BJ (cell line): ENCODE results near the gene ANO6. TPM values are rescaled to one million over a fixed set of nuclear protein-coding genes. Genes with fewer than 3 reads are reported as not detected.

ENCODE experiments used
- CTCF ChIA-PET: fragments of 350-600 bp; formaldehyde crosslinking; extraction: SDS; loops from one replicate; lab custom pipeline; 2021; ENCODE audit warnings: antibody characterized with exemption, inconsistent platforms; lab: Yijun Ruan, JAX
- POLR2A ChIA-PET: fragments of 300-600 bp; sonication (Branson Sonifier 250); formaldehyde crosslinking; extraction: SDS; loops from one replicate; lab custom pipeline; 2021; ENCODE audit warnings: antibody characterized with exemption; lab: Charles Lee
- DNase-seq: peaks from one replicate; pipeline ENCODE4 v3.0.0-alpha.2; 2011; ENCODE audit warnings: low read depth
- H3K27me3 ChIP-seq: 2 replicates; pipeline ENCODE4 v1.6.0; 2011; ENCODE audit warnings: low read length; ENCODE audit not compliant: control insufficient read depth, insufficient read depth
- H3K36me3 ChIP-seq: 2 replicates; pipeline ENCODE4 v1.5.1; 2011; ENCODE audit warnings: low read length; ENCODE audit not compliant: control insufficient read depth, insufficient read depth
- H3K4me3 ChIP-seq: 2 replicates; pipeline ENCODE4 v1.5.1; 2011; ENCODE audit warnings: low read depth, mild to moderate bottlenecking, control low read depth, low read length
- CTCF ChIP-seq: IDR thresholded peaks from 2 replicates; pipeline ENCODE4 v1.5.1; 2011; ENCODE audit warnings: low read depth, mild to moderate bottlenecking, control low read depth, inconsistent platforms, low read length, moderate library complexity; ENCODE audit not compliant: insufficient read depth
- polyA plus RNA-seq: library from polyadenylated mRNA; depleted of rRNA; stranded (reverse); fragments of >200 nt; gene quantifications from 2 replicates; pipeline ENCODE4 v1.2.3, GENCODE V29; 2011

ANO6 gene
- polyA plus RNA-seq, 1 experiment: 45.8 TPM

GRCh38 chr12:45423931-45424330 is 208.0 kb downstream of the ANO6 start:
- H3K36me3 ChIP-seq: no peaks in the 10 kb centered on the region
- ChIA-PET CTCF (no interaction called here), POLR2A (no interaction called here)
- no peaks in the 10 kb centered on the region for H3K27me3 ChIP-seq
- no peak for TF ChIP-seq CTCF
- H3K4me3 ChIP-seq: no peak overlapping the region
- DNase-seq: no peak

GRCh38 chr12:45425426-45425825 is 209.5 kb downstream of the ANO6 start:
- peak; percentile 66 for DNase-seq
- H3K4me3 ChIP-seq: no peak overlapping the region
- no peaks in the 10 kb centered on the region for H3K36me3 ChIP-seq
- ChIA-PET CTCF (no interaction called here), POLR2A (no interaction called here)
- no peaks in the 10 kb centered on the region for H3K27me3 ChIP-seq
- TF ChIP-seq CTCF: no peak

GRCh38 chr12:45426294-45426693 is 210.4 kb downstream of the ANO6 start:
- ChIA-PET POLR2A (no interaction called here), CTCF (no interaction called here)
- DNase-seq: no peak
- Histone ChIP-seq H3K4me3 (no peak overlapping the region), H3K36me3 (no peaks in the 10 kb centered on the region), H3K27me3 (no peaks in the 10 kb centered on the region)
- no peak for TF ChIP-seq CTCF

- H3K27me3 ChIP-seq: no peaks in the 10 kb centered on the region
- POLR2A ChIA-PET: no interaction called here
- peaks cover 3% of the 10 kb centered on the region for H3K36me3 ChIP-seq
- CTCF ChIA-PET: no interaction called here
- DNase-seq: no peak
- no peak for TF ChIP-seq CTCF
- no peak overlapping the region for H3K4me3 ChIP-seq
Measured at GRCh38 chr12:45427042-45427441, 211.1 kb downstream of the ANO6 start.

- no peaks in the 10 kb centered on the region for H3K27me3 ChIP-seq
- TF ChIP-seq CTCF: no peak
- H3K36me3 ChIP-seq: peaks cover 4% of the 10 kb centered on the region
- CTCF ChIA-PET: interaction anchor here (0.7 kb wide), 1 partner anchor 79 kb away, joined by 3 read pairs; no protein-coding TSS in a partner anchor
- H3K4me3 ChIP-seq: no peak overlapping the region
- no peak for DNase-seq
- POLR2A ChIA-PET: no interaction called here
Measured at GRCh38 chr12:45429831-45430230, 213.9 kb downstream of the ANO6 start.
